H1 (cell line): Measurements from ENCODE around the gene CTH. TPM values are rescaled to one million over a fixed set of nuclear protein-coding genes. Genes with fewer than 3 reads are reported as not detected.

ENCODE experiments used
- CTCF ChIA-PET: fragments of 300-600 bp; sonication (Branson Sonifier 250); formaldehyde crosslinking; loops from one replicate; lab custom pipeline; 2021; ENCODE audit not compliant: partially characterized antibody; lab: Charles Lee
- POLR2A ChIA-PET: fragments of 300-600 bp; sonication (Branson Sonifier 250); formaldehyde crosslinking; loops from one replicate; lab custom pipeline; 2021; ENCODE audit warnings: inconsistent platforms; ENCODE audit not compliant: partially characterized antibody; lab: Charles Lee
- DNase-seq, 2 experiments: peaks; one replicate each; pipeline versions ENCODE4 v3.0.0 to v3.0.0-alpha.2; 2010 to 2022; ENCODE audit warnings: low spot score in 2 of 2, low read depth in 1 of 2, mixed read lengths in 1 of 2
- FAIRE-seq: peaks from 2 replicates; lab custom pipeline; 2011; peaks lifted over from hg19 to GRCh38; lab: Jason Lieb, UNC
- H2AFZ ChIP-seq: 2 replicates; pipeline ENCODE4 v1.8.1; 2012; ENCODE audit warnings: low read length, inconsistent platforms
- H2AK5ac ChIP-seq: 2 replicates; pipeline ENCODE4 v1.6.1; 2013; ENCODE audit warnings: low read depth, low read length
- H2BK120ac ChIP-seq: replicated peaks from 2 replicates; pipeline ENCODE3; 2013; ENCODE audit warnings: low read depth, low read length, inconsistent platforms
- H2BK12ac ChIP-seq: 2 replicates; pipeline ENCODE4 v1.6.1; 2013; ENCODE audit warnings: low read depth, low read length
- H2BK15ac ChIP-seq: 2 replicates; pipeline ENCODE4 v1.6.1; 2013; ENCODE audit warnings: low read length
- H2BK20ac ChIP-seq: 2 replicates; pipeline ENCODE4 v1.6.1; 2013; ENCODE audit warnings: low read length
- H2BK5ac ChIP-seq: 2 replicates; pipeline ENCODE4 v1.6.1; 2013; ENCODE audit warnings: low read depth, low read length
- H3K14ac ChIP-seq: 2 replicates; pipeline ENCODE4 v1.6.1; 2013; ENCODE audit warnings: inconsistent platforms; ENCODE audit not compliant: insufficient read length
- H3K18ac ChIP-seq: 2 replicates; pipeline ENCODE4 v1.6.1; 2013; ENCODE audit warnings: low read length; ENCODE audit errors: extremely low read depth
- H3K23ac ChIP-seq: 2 replicates; pipeline ENCODE4 v1.6.1; 2013; ENCODE audit warnings: inconsistent platforms; ENCODE audit not compliant: insufficient read length
- H3K23me2 ChIP-seq: 2 replicates; pipeline ENCODE4 v1.6.1; 2013; ENCODE audit warnings: low read depth, low read length
- H3K27ac ChIP-seq: 2 replicates; pipeline ENCODE4 v1.6.1; 2011; ENCODE audit warnings: low read depth, low read length, inconsistent platforms
- H3K27me3 ChIP-seq, 4 experiments: replicated peaks in 1 of 4; 1 replicate in 1 of 4; 2 replicates in 3 of 4; pipeline versions ENCODE4 v1.6.1 to v1.8.1; 2011 to 2013; ENCODE audit warnings: low read length in 3 of 4, mild to moderate bottlenecking in 3 of 4, inconsistent platforms in 2 of 4, mixed read lengths in 2 of 4, moderate library complexity in 1 of 4; ENCODE audit not compliant: control insufficient read depth in 3 of 4, insufficient read depth in 3 of 4; ENCODE audit errors: extremely low read depth in 1 of 4
- H3K36me3 ChIP-seq, 4 experiments: 2 replicates each; pipeline versions ENCODE4 v1.6.1 to v1.8.1; 2011 to 2013; ENCODE audit warnings: mild to moderate bottlenecking in 4 of 4, low read length in 3 of 4, moderate library complexity in 2 of 4, control low read depth in 1 of 4, inconsistent platforms in 1 of 4; ENCODE audit not compliant: insufficient read depth in 4 of 4, control insufficient read depth in 2 of 4
- H3K4ac ChIP-seq: replicated peaks from 2 replicates; pipeline ENCODE3; 2013; ENCODE audit warnings: low read length, low read depth, mixed read lengths, inconsistent platforms; ENCODE audit not compliant: insufficient read length
- H3K4me1 ChIP-seq, 4 experiments: replicated peaks in 1 of 4; 1 replicate in 1 of 4; 2 replicates in 3 of 4; pipeline versions ENCODE4 v1.6.1 to v1.8.1; 2011 to 2013; ENCODE audit warnings: low read length in 3 of 4, inconsistent platforms in 2 of 4, mixed read lengths in 1 of 4; ENCODE audit not compliant: insufficient read depth in 4 of 4, control insufficient read depth in 3 of 4
- H3K4me2 ChIP-seq, 2 experiments: 2 replicates each; pipeline versions ENCODE4 v1.6.1 to v1.8.1; 2011 to 2013; ENCODE audit warnings: low read depth in 2 of 2, low read length in 2 of 2, control low read depth in 1 of 2, inconsistent platforms in 1 of 2, mild to moderate bottlenecking in 1 of 2; ENCODE audit not compliant: insufficient read depth in 1 of 2
- H3K4me3 ChIP-seq, 4 experiments: fragments of 200-600, 300-600 bp in 1 of 4; sonication (generic), shearing (Covaris generic), sonication (Bioruptor Twin) in 1 of 4; 2 replicates each; pipeline versions ENCODE4 v1.5.1 to v1.8.1; 2011 to 2016; ENCODE audit warnings: low read length in 4 of 4, low read depth in 3 of 4, control low read depth in 2 of 4, inconsistent platforms in 2 of 4, mild to moderate bottlenecking in 2 of 4, mixed read lengths in 1 of 4, moderate library complexity in 1 of 4; ENCODE audit not compliant: insufficient read depth in 2 of 4; ENCODE audit errors: extremely low read depth in 1 of 4
- H3K56ac ChIP-seq: replicated peaks from 2 replicates; pipeline ENCODE3; 2013; ENCODE audit warnings: low read depth, mild to moderate bottlenecking, mixed read lengths, low read length, inconsistent platforms; ENCODE audit not compliant: insufficient read length
- H3K79me1 ChIP-seq: 2 replicates; pipeline ENCODE4 v1.6.1; 2013; ENCODE audit warnings: low read depth, low read length, control low read depth
- H3K79me2 ChIP-seq, 2 experiments: 2 replicates each; pipeline versions ENCODE4 v1.6.1 to v1.8.1; 2012 to 2013; ENCODE audit warnings: low read length in 2 of 2, mild to moderate bottlenecking in 2 of 2, inconsistent platforms in 1 of 2; ENCODE audit not compliant: insufficient read depth in 2 of 2, control insufficient read depth in 1 of 2
- H3K9ac ChIP-seq, 4 experiments: replicated peaks in 1 of 4; 1 replicate in 1 of 4; 2 replicates in 3 of 4; pipeline versions ENCODE4 v1.6.1 to v1.8.1; 2011 to 2013; ENCODE audit warnings: low read depth in 3 of 4, low read length in 3 of 4, control low read depth in 2 of 4, mild to moderate bottlenecking in 2 of 4, moderate library complexity in 2 of 4, inconsistent platforms in 1 of 4; ENCODE audit errors: extremely low read depth in 1 of 4
- H3K9me3 ChIP-seq, 2 experiments: 2 replicates each; pipeline versions ENCODE4 v1.6.1 to v1.8.1; 2012 to 2013; ENCODE audit warnings: mild to moderate bottlenecking in 2 of 2, moderate library complexity in 2 of 2, control low read depth in 1 of 2, inconsistent platforms in 1 of 2, low read depth in 1 of 2, low read length in 1 of 2, mixed read lengths in 1 of 2; ENCODE audit not compliant: insufficient read depth in 2 of 2
- H4K20me1 ChIP-seq, 2 experiments: replicated peaks in 1 of 2; 2 replicates each; pipeline versions ENCODE3 to v1.8.1; 2011 to 2013; ENCODE audit warnings: inconsistent platforms in 2 of 2, low read length in 2 of 2, mild to moderate bottlenecking in 1 of 2; ENCODE audit not compliant: insufficient read depth in 2 of 2, control insufficient read depth in 1 of 2
- H4K5ac ChIP-seq: 2 replicates; pipeline ENCODE4 v1.6.1; 2013; ENCODE audit warnings: low read length, low read depth, mixed read lengths, inconsistent platforms; ENCODE audit not compliant: insufficient read length
- H4K8ac ChIP-seq: 2 replicates; pipeline ENCODE4 v1.8.0; 2013; ENCODE audit warnings: mild to moderate bottlenecking, moderate library complexity, low read length, inconsistent platforms; ENCODE audit not compliant: insufficient read depth; ENCODE audit errors: extremely low read depth
- H4K91ac ChIP-seq: replicated peaks from 2 replicates; pipeline ENCODE3; 2013; ENCODE audit warnings: low read length, mixed read lengths, inconsistent platforms; ENCODE audit not compliant: insufficient read length
- CBX8 ChIP-seq: fragments of 300-800, 300-1000 bp; sonication (generic); IDR thresholded peaks from 2 replicates; pipeline ENCODE4 v1.7.1; 2016; ENCODE audit warnings: low read depth, low read length, borderline replicate concordance
- CHD1 ChIP-seq: IDR thresholded peaks from 2 replicates; pipeline ENCODE4 v1.6.1; 2012; ENCODE audit warnings: low read depth, low read length, improper control_type of control experiment
- EP300 ChIP-seq, 2 experiments: IDR thresholded peaks; 1 replicate in 1 of 2; 2 replicates in 1 of 2; pipeline ENCODE4 v1.6.1; 2011 to 2012; ENCODE audit warnings: low read depth in 2 of 2, low read length in 2 of 2, mild to moderate bottlenecking in 2 of 2, borderline replicate concordance in 1 of 2, inconsistent platforms in 1 of 2, moderate library complexity in 1 of 2
- JUN ChIP-seq: IDR thresholded peaks from 2 replicates; pipeline ENCODE4 v1.6.1; 2011; ENCODE audit warnings: low read depth, mild to moderate bottlenecking, improper control_type of control experiment, low read length
- JUND ChIP-seq: IDR thresholded peaks from 2 replicates; pipeline ENCODE4 v1.6.1; 2011; ENCODE audit warnings: mild to moderate bottlenecking, improper control_type of control experiment, low read length
- KDM1A ChIP-seq: fragments of 200-600, 300-600 bp; sonication (generic); IDR thresholded peaks from 2 replicates; pipeline ENCODE4 v1.7.1; 2016; ENCODE audit warnings: mild to moderate bottlenecking, low read length, borderline replicate concordance
- KDM5A ChIP-seq: fragments of 200-600 bp; IDR thresholded peaks from 2 replicates; pipeline ENCODE4 v1.7.1; 2012; ENCODE audit warnings: mild to moderate bottlenecking, low read length, inconsistent platforms, mixed read lengths
- RXRA ChIP-seq: IDR thresholded peaks from 2 replicates; pipeline ENCODE4 v1.6.1; 2011; ENCODE audit warnings: low read depth, mild to moderate bottlenecking, low read length, moderate library complexity; ENCODE audit not compliant: insufficient read depth
- TAF1 ChIP-seq: IDR thresholded peaks from 2 replicates; pipeline ENCODE4 v1.6.1; 2011; ENCODE audit warnings: mild to moderate bottlenecking, low read depth, low read length
- YY1 ChIP-seq: IDR thresholded peaks from 2 replicates; pipeline ENCODE4 v1.6.1; 2011; ENCODE audit warnings: low read depth, mild to moderate bottlenecking, low read length
- WGBS, 2 experiments: shearing (Covaris generic) in 1 of 2; methylation state at CpG; one replicate each; pipeline versions ENCODE4 v1.1.6 to v1.1.7; 2013 to 2015; ENCODE audit warnings: low lambda C conversion rate in 2 of 2, mixed read lengths in 2 of 2, inconsistent platforms in 1 of 2, low coverage in 1 of 2, missing lambda C conversion rate in 1 of 2; ENCODE audit not compliant: insufficient replicate concordance in 2 of 2, insufficient coverage in 1 of 2, insufficient read length in 1 of 2; ENCODE audit errors: extremely low coverage in 1 of 2, missing lambda C conversion rate in 1 of 2; 5-methylcytosine and 5-hydroxymethylcytosine counted together
- polyA plus RNA-seq, 7 experiments: library from polyadenylated mRNA; depleted of rRNA in 3 of 7; stranded (reverse) in 5 of 7; unstranded in 2 of 7; fragments of >200 nt in 5 of 7; fragments of 200-250 nt in 2 of 7; gene quantifications; 1 replicate in 5 of 7; 2 replicates in 1 of 7; 4 replicates in 1 of 7; pipeline versions ENCODE4 v1.2.1 to v1.2.3, GENCODE V29; 2011 to 2013; ENCODE audit warnings: missing spikeins in 2 of 7, mixed read lengths in 2 of 7
- total RNA-seq: library from RNA; stranded (reverse); fragmentation: NEBNext Ultra II Directional; extraction: Animal tissue kit (Norgen Biotek cat#: 25700); gene quantifications from 2 replicates; pipeline ENCODE4 v1.2.1, GENCODE V29; 2021

The CTH gene
- total and polyA plus RNA-seq, 2 of the 8 experiments (the other 6 are each of a cell fraction or from before 2014, with no cell fraction given): 31.7 to 33.2 TPM

GRCh38 chr1:70443739-70444138 lies 32.7 kb downstream of the CTH start:
- Histone ChIP-seq H2BK15ac (no peak overlapping the region), H3K23me2 (no peaks in the 10 kb centered on the region), H3K27me3 (no peaks in the 10 kb centered on the region), H3K4me3 (peak overlapping the region in 1 of 4 experiments; percentile 29; a peak in 1 of 8 replicates), H4K5ac (peak overlapping the region; percentile 30), H4K91ac (peak overlapping the region; percentile 76), H2BK12ac (no peak overlapping the region), H3K36me3 (peaks cover 0 to 25% (median 6%) of the 10 kb centered on the region in 4 experiments; a peak in 5 of 8 replicates), H4K8ac (no peak overlapping the region), H2BK5ac (no peak overlapping the region; the same call in 1 of the 2 replicates), H3K27ac (no peak overlapping the region), H2BK20ac (0 out of 2 replicates have a peak overlapping the region, but pooled peaks have one; percentile 5), H3K4me2 (no peak overlapping the region), H3K4ac (no peak overlapping the region), H2BK120ac (no peak overlapping the region), H3K14ac (no peak overlapping the region), H3K79me1 (no peaks in the 10 kb centered on the region), H3K9ac (no peak overlapping the region), H3K56ac (no peak overlapping the region), H3K23ac (no peak overlapping the region), H3K18ac (no peak overlapping the region), H4K20me1 (no peaks in the 10 kb centered on the region), H2AFZ (no peak overlapping the region), H3K4me1 (peaks cover 0 to 17% (median 9%) of the 10 kb centered on the region in 4 experiments; a peak in 5 of 7 replicates), H3K79me2 (no peaks in the 10 kb centered on the region), H2AK5ac (no peak overlapping the region), H3K9me3 (no peaks in the 10 kb centered on the region)
- TF ChIP-seq KDM1A (no peak), RXRA (no peak), CHD1 (no peak), YY1 (no peak), KDM5A (no peak), JUN (no peak), TAF1 (no peak), EP300 (IDR thresholded peaks at IDR 0.05; ENCODE audit: borderline replicate concordance in 1 of 2, low read depth in 2 of 2, low read length in 2 of 2) (no peak), CBX8 (no peak), JUND (no peak)
- no peak for DNase-seq
- FAIRE-seq: peak; percentile 36
- POLR2A ChIA-PET: interaction anchor here (0.6 to 8.6 kb wide), 4 partner anchors 14 to 31 kb away, joined by 3 to 70 read pairs (median 4); partner anchors contain the start of gene CTH
- CTCF ChIA-PET: interaction anchor here (1.3 kb wide), 1 partner anchor 43 kb away, joined by 6 read pairs; no protein-coding TSS in a partner anchor
- WGBS, 2 experiments: 57% methylated on average over 1 of the region's 1 CpG; no CpG with 5 or more reads in 1 of the 2 experiments
